WI38 (cell line): ENCODE results near the gene CCDC175.

Experiments
- H3K4me3 ChIP-seq: 2 replicates; pipeline ENCODE4 v1.5.1; 2011; ENCODE audit warnings: low read depth, mild to moderate bottlenecking, control low read depth, low read length
- CTCF ChIP-seq: IDR thresholded peaks from 2 replicates; pipeline ENCODE4 v1.5.1; 2012; ENCODE audit warnings: low read depth, mild to moderate bottlenecking, control low read depth, low read length

CCDC175 gene

DNA sequence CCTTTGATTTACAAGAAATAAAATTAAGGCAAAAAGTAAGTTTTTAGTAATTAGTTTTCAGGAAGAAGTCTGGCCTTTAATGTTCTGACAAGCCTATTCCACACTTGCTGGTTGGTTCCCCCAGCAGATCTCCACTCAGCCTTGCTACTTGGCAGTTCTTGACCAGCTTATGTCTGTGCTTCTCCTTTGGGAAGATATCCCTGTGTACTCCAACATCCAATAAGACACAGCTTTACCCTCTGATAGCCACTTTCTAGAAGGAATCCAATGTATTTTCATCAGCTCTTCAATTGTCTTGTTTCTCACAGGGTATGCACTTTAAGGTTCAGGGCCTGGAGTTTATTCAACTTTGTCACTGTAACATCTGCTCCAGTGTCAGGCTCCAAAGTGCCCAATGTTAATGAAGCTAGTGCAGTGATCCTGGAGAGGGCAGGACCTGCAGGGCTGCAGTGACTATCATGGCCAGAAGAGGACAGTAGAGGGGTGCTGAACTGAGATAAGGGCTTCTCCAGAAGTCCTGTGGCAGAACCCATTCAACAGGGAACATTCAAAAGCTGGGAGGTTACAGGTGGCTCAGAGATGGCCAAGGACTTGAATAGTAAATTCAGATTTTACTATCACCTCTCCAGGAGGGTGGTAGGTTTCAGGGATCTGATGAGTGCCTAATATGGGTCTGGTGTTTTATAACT, 69.4 kb downstream of the CCDC175 start:
- TF ChIP-seq CTCF = peak; percentile 99
- H3K4me3 ChIP-seq = no peak overlapping the region

- no peak overlapping the region for H3K4me3 ChIP-seq
- TF ChIP-seq CTCF = no peak
Observed at GRCh38 chr14:59503256-59503655, 73.4 kb downstream of the CCDC175 start.

DNA sequence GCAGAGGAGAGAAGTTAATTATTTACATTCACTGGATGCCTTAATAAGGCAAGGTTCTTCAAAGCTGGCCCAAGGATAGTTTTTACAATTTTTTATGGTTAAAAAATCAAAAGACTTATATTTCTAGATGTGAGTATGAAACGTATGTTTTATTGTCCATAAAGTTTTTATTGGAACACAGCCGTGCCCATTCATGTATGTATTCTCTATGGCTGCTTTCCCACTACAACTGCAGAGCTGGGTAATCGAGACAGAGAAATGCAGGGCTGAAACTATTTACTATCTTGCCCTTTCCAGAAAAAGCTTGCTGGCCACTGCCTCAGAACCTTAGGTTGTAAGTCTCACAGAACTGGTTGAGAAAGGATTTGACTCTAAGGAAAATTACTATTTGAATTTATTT, 75.9 kb downstream of the CCDC175 start:
- TF ChIP-seq CTCF = no peak
- H3K4me3 ChIP-seq = no peak overlapping the region

DNA sequence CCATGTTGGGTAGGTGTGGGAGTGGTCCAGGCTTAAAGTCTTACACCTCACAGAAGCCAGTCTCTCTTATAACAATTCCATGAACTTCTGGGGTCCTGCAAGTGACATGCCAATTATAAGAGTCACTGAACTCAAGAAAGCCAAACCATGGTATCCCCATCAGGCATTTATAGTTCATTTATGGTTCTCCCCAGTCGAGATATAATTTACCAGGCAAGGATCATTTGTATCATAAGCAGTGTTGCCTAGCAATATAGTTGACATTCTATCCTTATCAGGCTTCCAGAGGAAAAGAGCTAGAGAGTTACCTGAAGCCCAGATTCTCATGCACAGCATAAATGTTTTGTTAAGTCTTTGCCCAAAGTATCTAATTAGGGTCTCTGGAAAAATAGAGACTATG, 84.2 kb downstream of the CCDC175 start:
- no peak overlapping the region for H3K4me3 ChIP-seq
- TF ChIP-seq CTCF = no peak

DNA sequence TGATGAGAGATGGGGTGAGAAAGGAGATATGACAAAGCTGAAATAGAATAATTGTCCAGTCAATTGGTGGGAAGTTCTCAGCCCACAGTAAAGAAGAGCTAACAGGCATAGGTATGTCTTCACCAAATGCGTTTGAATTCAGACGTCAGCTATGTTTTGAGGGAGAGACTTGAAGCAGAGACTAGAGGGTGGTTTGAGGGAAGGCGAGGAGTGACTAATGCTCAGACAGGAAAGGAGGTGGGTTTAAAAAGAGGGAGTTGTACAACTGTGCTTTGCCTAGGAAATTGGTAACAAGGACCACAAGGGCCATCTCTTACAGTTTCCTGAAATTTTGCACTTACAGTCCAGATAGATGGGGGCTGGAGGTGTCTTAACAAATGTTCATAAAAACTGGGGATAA, 85.9 kb downstream of the CCDC175 start:
- no peak overlapping the region for H3K4me3 ChIP-seq
- TF ChIP-seq CTCF = no peak

DNA sequence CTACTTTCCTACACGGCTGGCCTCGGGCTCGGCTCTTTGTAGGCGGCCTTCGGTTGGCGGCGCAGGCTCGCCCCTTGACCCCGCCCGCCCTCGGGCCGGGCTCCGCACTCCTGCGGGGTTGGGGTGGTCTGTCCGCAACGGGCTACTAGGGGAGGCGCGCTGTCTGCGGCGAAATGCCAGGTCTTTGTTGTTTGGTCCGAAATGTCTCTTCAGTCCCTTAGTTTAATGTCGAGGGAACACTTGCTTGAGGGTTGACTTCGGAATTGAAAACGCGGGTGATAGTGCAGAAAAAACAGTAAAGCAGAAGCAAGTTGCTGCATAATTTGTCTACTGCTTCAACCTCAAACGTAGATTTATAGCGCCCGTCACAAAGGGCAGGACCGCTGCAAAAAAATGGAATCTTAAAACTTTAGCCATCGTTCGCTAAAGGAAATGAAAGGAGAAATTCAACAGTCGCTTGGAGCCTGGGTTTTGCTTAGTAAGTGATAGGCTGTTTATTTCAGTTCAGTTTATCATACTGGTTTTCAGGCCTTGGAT, 91.9 kb downstream of the CCDC175 start:
- TF ChIP-seq CTCF = no peak
- H3K4me3 ChIP-seq = peak overlapping the region; percentile 80

- peak; percentile 67 for TF ChIP-seq CTCF
- peak within 1 kb of the TSS; percentile 80 for H3K4me3 ChIP-seq
Observed at GRCh38 chr14:59483819-59484638, 92.6 kb downstream of the CCDC175 start, which contains the start of the genes JKAMP and L3HYPDH. Gene JKAMP, plus strand, starts transcription at chr14:59484517. Its CDS starts 73 bp downstream, at chr14:59484590. Gene L3HYPDH, minus strand, starts transcription at chr14:59484408. Its CDS starts 92 bp downstream, at chr14:59484316.
